K562 (cell line): ENCODE data around the gene INPP4B. TPM values are rescaled to one million over a fixed set of nuclear protein-coding genes. Genes with fewer than 3 reads are reported as not detected.

Experiments
- ATAC-seq: fragments of 200-7000 bp; cut with Tn5 transposase; 3 replicates; pipeline ENCODE4 v1.9.1; 2020; ENCODE audit warnings: moderate library complexity
- BruUV-seq: library from RNA; stranded (reverse); fragments of 400-500 nt; replicated peaks from 2 replicates; lab custom pipeline; 2021; lab: Mats Ljungman, UMichigan
- CTCF ChIA-PET: fragments of 300-600 bp; formaldehyde crosslinking; extraction: SDS; loops from one replicate; lab custom pipeline; 2021; ENCODE audit warnings: low intra/inter-chr PET ratio; lab: Yijun Ruan, JAX
- POLR2A ChIA-PET: fragments of 300-600, 350-650 bp; sonication (Branson Sonifier 250); formaldehyde crosslinking; extraction: SDS; loops from one replicate; lab custom pipeline; 2021; ENCODE audit warnings: antibody characterized with exemption, inconsistent platforms; lab: Yijun Ruan, JAX
- DNase-seq, 4 experiments: peaks; one replicate each; pipeline versions ENCODE4 v3.0.0 to v3.0.0-alpha.2; 2011 to 2018; ENCODE audit warnings: low spot score in 3 of 4, mixed read lengths in 3 of 4; ENCODE audit errors: extremely low read depth in 1 of 4
- FAIRE-seq: peaks from 2 replicates; lab custom pipeline; 2011; peaks lifted over from hg19 to GRCh38; lab: Jason Lieb, UNC
- H2AFZ ChIP-seq: 2 replicates; pipeline ENCODE4 v1.6.0; 2011; ENCODE audit warnings: low read depth, low read length, control low read depth, inconsistent platforms
- H3K27ac ChIP-seq: fragments of 200-600 bp; 3 replicates; pipeline ENCODE4 v1.8.0; 2011; ENCODE audit warnings: low read depth, mild to moderate bottlenecking, control low read depth, inconsistent platforms, low read length, moderate library complexity, mixed read lengths; ENCODE audit errors: extremely low read depth
- H3K27me3 ChIP-seq, 2 experiments: fragments of 300-600 bp in 1 of 2; 2 replicates in 1 of 2; 3 replicates in 1 of 2; pipeline versions ENCODE4 v1.6.0 to v1.8.0; 2011; ENCODE audit warnings: inconsistent platforms in 2 of 2, low read length in 2 of 2, mild to moderate bottlenecking in 1 of 2, mixed read lengths in 1 of 2, moderate library complexity in 1 of 2; ENCODE audit not compliant: control insufficient read depth in 2 of 2, insufficient read depth in 2 of 2
- H3K36me3 ChIP-seq: fragments of 300-600 bp; 3 replicates; pipeline ENCODE4 v1.8.0; 2011; ENCODE audit warnings: mild to moderate bottlenecking, low read length, inconsistent platforms; ENCODE audit not compliant: control insufficient read depth, insufficient read depth
- H3K4me1 ChIP-seq, 2 experiments: fragments of 200-600 bp in 1 of 2; replicated peaks in 1 of 2; 2 replicates in 1 of 2; 3 replicates in 1 of 2; pipeline versions ENCODE4 v1.5.1 to v1.8.0; 2011; ENCODE audit warnings: inconsistent platforms in 2 of 2, low read length in 2 of 2, mild to moderate bottlenecking in 1 of 2, mixed read lengths in 1 of 2, moderate library complexity in 1 of 2; ENCODE audit not compliant: control insufficient read depth in 2 of 2, insufficient read depth in 2 of 2
- H3K4me2 ChIP-seq: 2 replicates; pipeline ENCODE4 v1.6.1; 2011; ENCODE audit warnings: low read length, control low read depth, inconsistent platforms, mixed read lengths; ENCODE audit not compliant: insufficient read depth
- H3K4me3 ChIP-seq: fragments of 200-600 bp; sonication (generic), shearing (Covaris generic); 2 replicates; pipeline ENCODE4 v1.5.1; 2016; ENCODE audit warnings: control low read depth, inconsistent platforms
- H3K79me2 ChIP-seq: fragments of 200-600 bp; 3 replicates; pipeline ENCODE4 v1.8.0; 2011; ENCODE audit warnings: low read length, inconsistent platforms; ENCODE audit not compliant: control insufficient read depth, insufficient read depth
- H3K9ac ChIP-seq, 2 experiments: 2 replicates each; pipeline versions ENCODE4 v1.6.0 to v1.6.1; 2011; ENCODE audit warnings: low read depth in 2 of 2, low read length in 2 of 2, control low read depth in 1 of 2, inconsistent platforms in 1 of 2, mild to moderate bottlenecking in 1 of 2, mixed read lengths in 1 of 2; ENCODE audit not compliant: insufficient read depth in 1 of 2
- H3K9me1 ChIP-seq: one replicate; pipeline ENCODE4 v1.6.0; 2011; ENCODE audit warnings: inconsistent platforms, mild to moderate bottlenecking, low read length, moderate library complexity; ENCODE audit not compliant: control insufficient read depth, insufficient read depth
- H3K9me3 ChIP-seq: replicated peaks from 2 replicates; pipeline ENCODE4 v1.5.1; 2011; ENCODE audit warnings: low read depth, low read length, inconsistent platforms; ENCODE audit not compliant: control insufficient read depth, insufficient read depth
- H4K20me1 ChIP-seq: replicated peaks from 2 replicates; pipeline ENCODE4 v1.6.1; 2011; ENCODE audit warnings: low read length, inconsistent platforms, mixed read lengths; ENCODE audit not compliant: control insufficient read depth, insufficient read depth
- CREB1 ChIP-seq, 2 experiments: sonication (generic) in 1 of 2; formaldehyde crosslinking in 1 of 2; IDR thresholded peaks; 2 replicates each; pipeline versions ENCODE4 v1.6.1 to v1.8.0; 2012 to 2022; ENCODE audit warnings: inconsistent platforms in 1 of 2, mild to moderate bottlenecking in 1 of 2, missing genetic modification reagents in 1 of 2, moderate library complexity in 1 of 2
- CREM ChIP-seq: IDR thresholded peaks from 2 replicates; pipeline ENCODE4 v1.6.1; 2014; ENCODE audit warnings: antibody characterized with exemption, low read depth
- EP400 ChIP-seq: fragments of 450-650 bp; IDR thresholded peaks from 2 replicates; pipeline ENCODE4 v1.6.1; 2017; ENCODE audit warnings: antibody characterized with exemption, mild to moderate bottlenecking, moderate library complexity
- FOXK2 ChIP-seq, 2 experiments: fragments of 450-650 bp; IDR thresholded peaks in 1 of 2; conservative IDR thresholded peaks in 1 of 2; 2 replicates each; pipeline ENCODE4 v1.6.1; 2016; ENCODE audit warnings: low read depth in 2 of 2, mild to moderate bottlenecking in 1 of 2
- MYBL2 ChIP-seq, 2 experiments: fragments of 450-650 bp in 1 of 2; sonication (generic) in 1 of 2; formaldehyde crosslinking in 1 of 2; IDR thresholded peaks; 2 replicates each; pipeline versions ENCODE4 v1.6.1 to v1.8.1; 2017 to 2022; ENCODE audit warnings: borderline replicate concordance in 1 of 2, inconsistent platforms in 1 of 2, low read depth in 1 of 2, mild to moderate bottlenecking in 1 of 2, missing genetic modification reagents in 1 of 2, moderate library complexity in 1 of 2
- SIN3A ChIP-seq, 2 experiments: fragments of 150-350 bp in 1 of 2; IDR thresholded peaks; 2 replicates each; pipeline ENCODE4 v1.6.1; 2011 to 2016; ENCODE audit warnings: borderline replicate concordance in 2 of 2, low read depth in 2 of 2, low read length in 2 of 2, mild to moderate bottlenecking in 2 of 2, moderate library complexity in 2 of 2; ENCODE audit not compliant: control insufficient read depth in 1 of 2
- ZNF766 ChIP-seq: fragments of 200-800 bp; sonication (Bioruptor generic); conservative IDR thresholded peaks from 2 replicates; pipeline ENCODE4 v1.6.1; 2016; ENCODE audit warnings: missing genetic modification characterization, missing compliant biosample characterization
- in situ Hi-C: fragments of 300-500 bp; cut with MboI; formaldehyde crosslinking; loops from 4 replicates; pipeline ENCODE4 v1.15.0; 2018; ENCODE audit warnings: inconsistent platforms, mixed read lengths
- intact Hi-C: fragments of 100-400 bp; cut with micrococcal nuclease; formaldehyde crosslinking; loops from 2 replicates; pipeline ENCODE4 v1.14.2; 2022
- polyA plus RNA-seq, 8 experiments: library from polyadenylated mRNA; depleted of rRNA in 4 of 8; stranded (reverse) in 5 of 8; unstranded in 3 of 8; fragments of >200 nt; fragmentation: Nextera tagmentation in 2 of 8; fragmentation: Illumina TruSeq in 1 of 8; extraction: Ambion mirVana in 2 of 8; extraction: Trizol in 1 of 8; gene quantifications; 2 replicates each; pipeline versions ENCODE4 v1.2.1 to v1.2.3, GENCODE V29; 2011 to 2014; ENCODE audit warnings: inconsistent platforms in 1 of 8, missing spikeins in 1 of 8
- total RNA-seq, 7 experiments: library from RNA; depleted of rRNA in 6 of 7; stranded (reverse); fragments of >200 nt in 6 of 7; fragmentation: Illumina TruSeq in 2 of 7; extraction: Trizol in 2 of 7; gene quantifications; 2 replicates each; pipeline versions ENCODE4 v1.2.1 to v1.2.3, GENCODE V29; 2011 to 2021; ENCODE audit warnings: low replicate concordance in 1 of 7
- TF ChIP-seq, protein P1 (sequence below): fragments of 450-650 bp; IDR thresholded peaks from 2 replicates; pipeline ENCODE4 v1.6.1; 2016
- TF ChIP-seq, protein P2 (sequence below), 2 experiments: fragments of 450-650 bp in 1 of 2; sonication (generic) in 1 of 2; formaldehyde crosslinking in 1 of 2; IDR thresholded peaks; 2 replicates each; pipeline versions ENCODE4 v1.7.1 to v1.9.0; 2016 to 2022; ENCODE audit warnings: inconsistent platforms in 1 of 2, mild to moderate bottlenecking in 1 of 2, missing genetic modification reagents in 1 of 2
- TF ChIP-seq, protein P3 (sequence below): fragments of 450-650 bp; formaldehyde crosslinking; conservative IDR thresholded peaks from 2 replicates; pipeline ENCODE4 v1.4.0; 2022; ENCODE audit warnings: mild to moderate bottlenecking, missing genetic modification characterization

The INPP4B gene
- total and polyA plus RNA-seq, 9 of the 15 experiments (the other 6 are each of a cell fraction or from before 2014, with no cell fraction given), result 0.04 to 0.11 TPM; not detected in 7

DNA sequence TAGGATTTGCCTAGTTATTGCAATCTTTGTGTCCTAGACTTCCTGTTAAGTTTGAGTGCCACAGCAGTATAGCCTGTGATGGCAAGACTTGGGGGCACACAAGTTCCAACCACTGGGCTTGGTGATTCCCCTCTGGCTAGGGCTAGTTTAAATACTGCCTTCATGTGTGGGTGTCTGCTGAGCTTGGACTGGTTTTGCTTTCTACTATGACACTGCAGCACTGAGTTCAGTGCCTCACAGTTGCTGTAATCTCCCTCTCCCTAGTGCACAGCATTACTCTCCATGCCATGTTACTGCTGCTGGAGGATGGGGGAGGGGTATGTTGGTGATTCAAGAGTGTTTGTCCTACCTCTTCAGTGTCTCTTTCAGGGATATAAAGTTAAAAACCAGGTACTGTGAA is 830.1 kb downstream of the INPP4B start:
- Histone ChIP-seq H3K4me3 (no peak overlapping the region), H3K27ac (no peak overlapping the region), H4K20me1 (no peaks in the 10 kb centered on the region), H3K9me1 (no peaks in the 10 kb centered on the region), H3K27me3 (no peaks in the 10 kb centered on the region), H2AFZ (no peak overlapping the region), H3K9me3 (no peaks in the 10 kb centered on the region; the same call in 1 of the 2 replicates), H3K4me2 (no peak overlapping the region), H3K9ac (no peak overlapping the region), H3K4me1 (no peaks in the 10 kb centered on the region), H3K79me2 (no peaks in the 10 kb centered on the region), H3K36me3 (no peaks in the 10 kb centered on the region)
- intact Hi-C loops (no loop called here), in situ Hi-C loops (no loop called here)
- CTCF ChIA-PET, result no interaction called here
- no peak for DNase-seq
- no TSS peak for BruUV-seq
- FAIRE-seq, result no peak
- no peak; the same call in 2 of the 3 replicates for ATAC-seq
- POLR2A ChIA-PET, result no interaction called here
- TF ChIP-seq, protein P1, sequence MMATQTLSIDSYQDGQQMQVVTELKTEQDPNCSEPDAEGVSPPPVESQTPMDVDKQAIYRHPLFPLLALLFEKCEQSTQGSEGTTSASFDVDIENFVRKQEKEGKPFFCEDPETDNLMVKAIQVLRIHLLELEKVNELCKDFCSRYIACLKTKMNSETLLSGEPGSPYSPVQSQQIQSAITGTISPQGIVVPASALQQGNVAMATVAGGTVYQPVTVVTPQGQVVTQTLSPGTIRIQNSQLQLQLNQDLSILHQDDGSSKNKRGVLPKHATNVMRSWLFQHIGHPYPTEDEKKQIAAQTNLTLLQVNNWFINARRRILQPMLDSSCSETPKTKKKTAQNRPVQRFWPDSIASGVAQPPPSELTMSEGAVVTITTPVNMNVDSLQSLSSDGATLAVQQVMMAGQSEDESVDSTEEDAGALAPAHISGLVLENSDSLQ, result no peak
- TF ChIP-seq, protein P2, sequence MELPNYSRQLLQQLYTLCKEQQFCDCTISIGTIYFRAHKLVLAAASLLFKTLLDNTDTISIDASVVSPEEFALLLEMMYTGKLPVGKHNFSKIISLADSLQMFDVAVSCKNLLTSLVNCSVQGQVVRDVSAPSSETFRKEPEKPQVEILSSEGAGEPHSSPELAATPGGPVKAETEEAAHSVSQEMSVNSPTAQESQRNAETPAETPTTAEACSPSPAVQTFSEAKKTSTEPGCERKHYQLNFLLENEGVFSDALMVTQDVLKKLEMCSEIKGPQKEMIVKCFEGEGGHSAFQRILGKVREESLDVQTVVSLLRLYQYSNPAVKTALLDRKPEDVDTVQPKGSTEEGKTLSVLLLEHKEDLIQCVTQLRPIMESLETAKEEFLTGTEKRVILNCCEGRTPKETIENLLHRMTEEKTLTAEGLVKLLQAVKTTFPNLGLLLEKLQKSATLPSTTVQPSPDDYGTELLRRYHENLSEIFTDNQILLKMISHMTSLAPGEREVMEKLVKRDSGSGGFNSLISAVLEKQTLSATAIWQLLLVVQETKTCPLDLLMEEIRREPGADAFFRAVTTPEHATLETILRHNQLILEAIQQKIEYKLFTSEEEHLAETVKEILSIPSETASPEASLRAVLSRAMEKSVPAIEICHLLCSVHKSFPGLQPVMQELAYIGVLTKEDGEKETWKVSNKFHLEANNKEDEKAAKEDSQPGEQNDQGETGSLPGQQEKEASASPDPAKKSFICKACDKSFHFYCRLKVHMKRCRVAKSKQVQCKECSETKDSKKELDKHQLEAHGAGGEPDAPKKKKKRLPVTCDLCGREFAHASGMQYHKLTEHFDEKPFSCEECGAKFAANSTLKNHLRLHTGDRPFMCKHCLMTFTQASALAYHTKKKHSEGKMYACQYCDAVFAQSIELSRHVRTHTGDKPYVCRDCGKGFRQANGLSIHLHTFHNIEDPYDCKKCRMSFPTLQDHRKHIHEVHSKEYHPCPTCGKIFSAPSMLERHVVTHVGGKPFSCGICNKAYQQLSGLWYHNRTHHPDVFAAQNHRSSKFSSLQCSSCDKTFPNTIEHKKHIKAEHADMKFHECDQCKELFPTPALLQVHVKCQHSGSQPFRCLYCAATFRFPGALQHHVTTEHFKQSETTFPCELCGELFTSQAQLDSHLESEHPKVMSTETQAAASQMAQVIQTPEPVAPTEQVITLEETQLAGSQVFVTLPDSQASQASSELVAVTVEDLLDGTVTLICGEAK (IDR thresholded peaks at IDR 0.05), result no peak
- TF ChIP-seq, protein P2 (CRISPR knock-in tag; IDR thresholded peaks at IDR 0.05), result no peak
- no peak for TF ChIP-seq SIN3A (IDR thresholded peaks at IDR 0.05; ENCODE audit: borderline replicate concordance in 2 of 2, control insufficient read depth in 1 of 2, low read depth in 2 of 2, low read length in 2 of 2)
- TF ChIP-seq CREM, result no peak
- TF ChIP-seq EP400, result no peak
- no peak for TF ChIP-seq FOXK2 (conservative IDR thresholded peaks at IDR 0.05 in 1 of 2, IDR thresholded peaks at IDR 0.05 in 1 of 2; ENCODE audit: low read depth in 2 of 2)
- TF ChIP-seq MYBL2 (IDR thresholded peaks at IDR 0.05; ENCODE audit: low read depth), result no peak
- no peak for TF ChIP-seq MYBL2 (CRISPR knock-in tag; IDR thresholded peaks at IDR 0.05; ENCODE audit: borderline replicate concordance)
- TF ChIP-seq, protein P3, sequence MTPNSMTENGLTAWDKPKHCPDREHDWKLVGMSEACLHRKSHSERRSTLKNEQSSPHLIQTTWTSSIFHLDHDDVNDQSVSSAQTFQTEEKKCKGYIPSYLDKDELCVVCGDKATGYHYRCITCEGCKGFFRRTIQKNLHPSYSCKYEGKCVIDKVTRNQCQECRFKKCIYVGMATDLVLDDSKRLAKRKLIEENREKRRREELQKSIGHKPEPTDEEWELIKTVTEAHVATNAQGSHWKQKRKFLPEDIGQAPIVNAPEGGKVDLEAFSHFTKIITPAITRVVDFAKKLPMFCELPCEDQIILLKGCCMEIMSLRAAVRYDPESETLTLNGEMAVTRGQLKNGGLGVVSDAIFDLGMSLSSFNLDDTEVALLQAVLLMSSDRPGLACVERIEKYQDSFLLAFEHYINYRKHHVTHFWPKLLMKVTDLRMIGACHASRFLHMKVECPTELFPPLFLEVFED (CRISPR knock-in tag), result no peak
- no peak for TF ChIP-seq CREB1 (IDR thresholded peaks at IDR 0.05)
- TF ChIP-seq CREB1 (CRISPR knock-in tag; IDR thresholded peaks at IDR 0.05), result no peak
- TF ChIP-seq ZNF766, result no peak
